NCI-H226 (cell line): ENCODE results near the gene C1orf167.

Experiments used
- DNase-seq: peaks from one replicate; pipeline ENCODE4 v3.0.0-alpha.2; 2015

Gene C1orf167

DNA sequence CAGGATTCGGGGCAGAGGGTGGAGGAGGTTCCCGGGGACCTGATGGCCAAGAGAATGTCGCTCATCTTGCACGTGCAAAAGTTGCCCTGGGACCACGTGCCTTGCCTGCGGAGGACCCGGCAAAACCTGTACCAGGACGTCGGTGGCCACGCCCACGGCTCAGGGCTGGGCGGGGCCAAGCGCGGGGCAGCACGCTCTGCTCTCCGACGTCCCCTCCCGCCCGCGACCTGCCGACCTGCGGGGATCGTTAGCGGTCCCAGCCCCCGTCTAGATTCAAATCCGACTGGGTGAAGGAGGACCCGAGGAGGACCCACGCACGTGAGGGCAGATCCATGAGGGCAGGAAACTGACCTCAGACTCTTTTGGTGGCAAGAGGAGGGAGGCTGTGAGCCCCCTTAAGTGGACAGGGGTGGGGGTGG lies at the start of gene C1orf167:
C1orf167 (plus strand) TSS at position 206 of the 419 bp plus-strand sequence. CDS start 2,208 bp downstream, outside the sequence.
- no peak for DNase-seq

- no peak for DNase-seq
Observed at GRCh38 chr1:11712285-11712684, 49.7 kb upstream of the C1orf167 start.

GRCh38 chr1:11713095-11713494 lies 48.9 kb upstream of the C1orf167 start:
- no peak for DNase-seq

DNA sequence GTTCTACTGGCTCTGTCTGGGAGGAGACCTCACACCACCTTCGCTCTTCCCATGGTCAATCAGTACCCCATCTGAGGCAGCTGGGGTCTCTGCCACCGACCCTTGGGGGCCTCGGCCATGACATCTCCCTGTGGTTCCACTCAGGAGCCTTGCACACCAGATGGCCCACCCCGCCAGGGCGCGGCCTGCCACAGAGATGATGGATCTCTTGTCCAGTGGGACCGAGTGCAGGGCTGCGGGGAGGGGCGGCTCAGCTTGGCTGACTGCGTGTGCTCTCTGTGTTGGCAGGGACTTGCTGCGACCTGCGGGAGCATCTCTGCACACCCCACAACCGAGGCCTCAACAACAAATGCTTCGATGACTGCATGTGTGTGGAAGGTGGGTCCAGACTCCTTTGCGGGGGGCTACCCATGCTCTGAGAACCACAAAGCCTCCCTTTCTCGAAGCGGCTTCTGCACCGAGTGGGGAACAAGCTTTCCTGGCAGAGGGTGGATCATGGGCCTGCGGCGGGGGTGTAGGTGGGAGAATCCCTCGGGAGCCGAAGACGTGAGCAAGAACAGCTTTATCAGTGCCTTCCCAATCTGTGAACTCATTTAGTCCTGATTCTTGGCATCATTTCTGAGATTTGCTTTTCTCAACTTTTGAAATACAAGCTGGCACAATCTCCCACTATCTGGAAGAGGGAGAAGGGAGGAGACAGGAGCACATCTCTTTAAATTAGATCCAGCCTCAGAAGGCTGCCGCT lies 47.0 kb upstream of the C1orf167 start:
- DNase-seq: no peak

- DNase-seq: peak; percentile 7
Observed at GRCh38 chr1:11719313-11720032, 42.5 kb upstream of the C1orf167 start.

- DNase-seq: no peak
Observed at GRCh38 chr1:11720033-11720376, 42.0 kb upstream of the C1orf167 start.

GRCh38 chr1:11720525-11720924 lies 41.5 kb upstream of the C1orf167 start:
- no peak for DNase-seq

- DNase-seq: no peak
Observed at GRCh38 chr1:11721311-11721710, 40.7 kb upstream of the C1orf167 start.

- DNase-seq: no peak
Observed at GRCh38 chr1:11722538-11722937, 39.5 kb upstream of the C1orf167 start.

DNA sequence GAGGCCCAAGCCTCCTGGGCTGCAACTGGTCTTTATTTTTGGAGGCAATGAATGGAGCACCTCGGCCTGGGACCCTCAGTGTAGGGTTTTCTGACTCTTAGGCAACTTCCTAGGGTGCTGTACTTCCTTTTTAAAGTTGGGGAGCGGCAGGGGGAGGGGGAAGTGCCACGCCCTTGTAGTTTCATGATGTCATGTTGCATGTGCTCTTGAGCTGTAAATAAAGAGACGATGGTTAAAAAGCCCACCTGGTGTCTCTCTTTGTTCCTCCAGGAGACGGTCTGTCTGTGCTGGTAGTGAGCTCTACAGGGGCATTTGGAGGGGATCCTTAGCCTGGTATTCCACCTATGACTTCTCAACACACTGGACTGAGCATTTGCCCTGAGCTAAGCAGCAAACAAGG lies 36.4 kb upstream of the C1orf167 start:
- DNase-seq: no peak

- DNase-seq: no peak
Observed at GRCh38 chr1:11727119-11727518, 34.9 kb upstream of the C1orf167 start.

DNA sequence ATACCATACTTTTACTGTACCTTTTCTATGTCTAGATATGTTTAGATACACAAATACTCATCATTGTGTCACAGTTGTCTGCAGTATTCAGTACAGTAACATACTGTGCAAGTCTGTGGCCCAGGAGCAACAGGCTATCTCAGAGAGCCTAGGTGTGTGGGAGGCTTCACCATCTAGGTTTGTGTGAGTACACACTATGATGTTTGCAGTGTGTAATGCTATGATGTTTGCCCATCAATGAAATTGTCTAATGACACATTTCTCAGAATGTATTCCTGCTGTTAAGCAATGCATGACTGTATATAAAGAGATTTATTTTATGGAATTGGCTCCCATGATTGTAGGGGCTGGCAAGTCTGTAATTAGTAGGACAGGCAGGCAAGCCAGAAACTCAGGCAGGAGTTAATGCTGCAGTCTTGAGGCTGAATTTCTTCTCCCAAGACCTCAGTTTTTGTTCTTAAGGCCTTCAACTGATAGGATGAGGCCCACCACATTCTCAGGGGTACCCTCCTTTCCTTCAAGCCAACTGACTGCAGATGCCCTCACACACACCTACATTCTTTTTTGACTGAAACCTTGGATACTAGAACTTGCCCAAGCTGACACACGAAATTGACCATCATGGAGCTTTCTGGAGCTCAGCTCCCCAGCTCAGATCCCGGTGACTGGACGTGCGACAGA lies 33.7 kb upstream of the C1orf167 start:
- DNase-seq: peak; percentile 20

- no peak for DNase-seq
Observed at GRCh38 chr1:11729155-11729497, 32.9 kb upstream of the C1orf167 start.

DNA sequence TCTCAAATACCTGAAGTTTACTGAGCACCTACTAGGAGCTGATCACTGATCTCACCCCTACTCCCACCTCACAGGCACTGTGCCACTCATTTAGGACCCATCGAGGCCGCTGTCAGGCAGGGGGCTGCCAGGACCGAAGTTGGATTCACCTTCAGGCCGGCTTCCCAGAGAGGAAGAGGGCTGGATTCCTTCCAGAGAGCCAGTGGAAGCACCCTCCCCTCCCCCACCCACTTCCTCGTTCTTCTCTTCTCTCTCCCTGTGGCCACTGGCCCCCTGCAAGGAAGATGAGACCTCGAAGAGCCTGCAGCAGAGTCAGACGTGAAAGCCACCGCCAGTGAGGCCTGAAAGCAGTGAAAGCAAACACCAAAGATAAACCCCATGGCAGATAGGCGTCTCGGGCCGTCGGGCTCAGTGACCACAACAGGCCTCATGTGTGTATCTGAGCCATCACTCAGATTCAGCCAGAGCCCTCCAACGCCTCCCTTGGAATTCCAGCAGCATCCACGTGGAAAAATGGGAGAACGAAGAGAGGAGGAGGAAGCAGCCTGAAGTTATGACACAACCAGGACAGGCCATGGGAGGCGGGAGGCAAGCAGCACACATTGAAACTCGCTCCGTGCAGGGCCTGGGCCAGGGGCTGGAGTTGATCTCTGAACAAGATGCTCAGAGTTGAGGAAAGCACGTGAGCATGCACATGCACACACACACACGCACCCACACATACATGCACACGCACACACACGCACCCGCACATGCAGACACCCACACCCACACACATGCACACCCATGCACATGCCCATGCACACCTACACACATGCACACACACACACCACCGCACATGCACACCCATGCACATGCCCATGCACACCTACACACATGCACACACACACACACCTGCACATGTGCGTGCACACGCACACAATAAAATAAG lies 32.2 kb upstream of the C1orf167 start:
- no peak for DNase-seq

DNA sequence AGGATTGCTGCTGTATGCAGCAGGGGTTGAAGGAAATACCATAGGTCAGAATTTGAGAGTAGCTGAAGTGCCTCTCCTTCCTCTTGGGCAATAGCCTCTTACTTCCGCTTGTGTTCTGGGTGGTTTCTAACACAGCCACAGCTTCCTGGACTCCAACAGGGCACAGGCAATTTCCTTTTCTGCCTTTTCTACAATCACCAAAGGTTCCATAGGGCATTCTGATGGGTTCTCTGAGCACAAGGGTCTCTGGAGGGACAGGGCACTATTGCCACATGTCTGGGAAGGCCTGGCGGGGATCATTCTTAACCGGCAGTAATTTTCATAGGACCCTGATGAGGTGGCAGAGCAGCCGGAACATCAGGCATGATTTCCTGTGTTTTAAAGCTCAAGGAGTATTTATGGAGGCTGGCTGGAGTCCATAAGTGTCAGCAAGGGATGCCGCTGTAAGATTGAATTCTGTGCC lies 31.5 kb upstream of the C1orf167 start:
- peak; percentile 41 for DNase-seq

DNA sequence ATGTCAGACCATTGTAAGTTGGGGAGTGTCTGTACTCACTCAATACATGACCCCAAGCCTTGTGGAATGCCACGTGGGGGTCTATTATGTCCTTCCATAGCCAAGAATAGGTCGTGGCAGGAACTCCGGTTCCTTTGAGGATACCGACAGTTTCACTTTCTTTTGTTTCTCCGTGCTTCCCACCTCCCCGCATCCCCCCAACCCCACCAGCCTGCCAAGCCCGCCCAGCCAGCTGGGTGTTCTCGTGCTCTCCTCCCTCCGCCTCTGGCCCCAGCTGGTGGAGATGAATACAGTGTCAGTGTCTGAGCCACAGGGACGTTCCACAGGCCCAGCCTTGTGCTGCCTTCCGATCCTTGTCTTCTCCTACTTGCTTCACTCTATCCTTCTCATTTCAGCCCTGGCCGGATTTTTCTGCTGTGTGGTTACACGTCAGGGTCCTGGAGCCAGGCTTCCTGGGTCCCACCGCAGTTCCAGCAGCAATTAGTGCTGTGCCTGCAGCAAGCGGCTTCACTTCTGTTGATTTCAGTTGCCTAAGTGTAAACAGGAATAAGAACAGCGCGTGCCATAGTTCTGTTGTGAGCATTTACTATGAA lies 30.2 kb upstream of the C1orf167 start:
- DNase-seq: no peak

DNA sequence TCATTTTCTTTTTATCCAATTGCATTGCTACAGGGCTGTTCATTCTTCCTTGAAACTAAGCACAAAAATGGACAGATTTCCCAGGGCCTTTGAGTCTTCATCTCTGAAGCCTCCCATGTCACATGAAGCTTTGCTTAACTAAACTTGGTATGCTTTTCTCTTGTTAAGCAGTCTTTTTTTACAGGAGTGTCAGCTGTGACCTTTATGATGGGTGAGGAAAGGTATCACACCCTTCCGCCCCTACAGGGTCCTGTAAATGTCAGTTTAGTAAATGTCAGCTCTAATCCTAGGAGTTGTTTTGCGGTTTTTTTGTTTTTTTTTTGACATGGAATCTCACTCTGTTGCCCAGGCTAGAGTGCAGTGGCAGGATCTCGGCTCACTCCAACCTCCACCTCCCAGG lies 28.7 kb upstream of the C1orf167 start:
- no peak for DNase-seq

DNA sequence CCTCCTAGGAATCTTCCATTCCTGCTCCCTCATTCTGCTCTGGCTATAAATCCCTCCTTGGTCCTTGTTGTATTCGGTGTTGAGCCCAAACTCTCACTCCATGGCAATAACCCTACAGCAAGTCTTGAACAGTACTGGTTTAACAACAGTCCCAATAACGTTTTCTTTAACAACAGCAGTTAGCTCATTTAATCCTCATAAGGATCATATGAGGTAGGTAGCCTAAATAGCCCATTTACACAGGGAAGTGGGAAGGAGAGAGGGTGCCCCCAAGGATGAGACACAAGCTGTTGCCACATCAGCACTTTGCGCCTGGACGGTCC lies 26.5 kb upstream of the C1orf167 start:
- DNase-seq: no peak

GRCh38 chr1:11735854-11736745 lies 25.9 kb upstream of the C1orf167 start, which contains the start of gene AGTRAP:
TSS of gene AGTRAP (plus strand) at chr1:11736136. CDS start at chr1:11736209, 73 bp downstream.
- peak; percentile 90 for DNase-seq

DNA sequence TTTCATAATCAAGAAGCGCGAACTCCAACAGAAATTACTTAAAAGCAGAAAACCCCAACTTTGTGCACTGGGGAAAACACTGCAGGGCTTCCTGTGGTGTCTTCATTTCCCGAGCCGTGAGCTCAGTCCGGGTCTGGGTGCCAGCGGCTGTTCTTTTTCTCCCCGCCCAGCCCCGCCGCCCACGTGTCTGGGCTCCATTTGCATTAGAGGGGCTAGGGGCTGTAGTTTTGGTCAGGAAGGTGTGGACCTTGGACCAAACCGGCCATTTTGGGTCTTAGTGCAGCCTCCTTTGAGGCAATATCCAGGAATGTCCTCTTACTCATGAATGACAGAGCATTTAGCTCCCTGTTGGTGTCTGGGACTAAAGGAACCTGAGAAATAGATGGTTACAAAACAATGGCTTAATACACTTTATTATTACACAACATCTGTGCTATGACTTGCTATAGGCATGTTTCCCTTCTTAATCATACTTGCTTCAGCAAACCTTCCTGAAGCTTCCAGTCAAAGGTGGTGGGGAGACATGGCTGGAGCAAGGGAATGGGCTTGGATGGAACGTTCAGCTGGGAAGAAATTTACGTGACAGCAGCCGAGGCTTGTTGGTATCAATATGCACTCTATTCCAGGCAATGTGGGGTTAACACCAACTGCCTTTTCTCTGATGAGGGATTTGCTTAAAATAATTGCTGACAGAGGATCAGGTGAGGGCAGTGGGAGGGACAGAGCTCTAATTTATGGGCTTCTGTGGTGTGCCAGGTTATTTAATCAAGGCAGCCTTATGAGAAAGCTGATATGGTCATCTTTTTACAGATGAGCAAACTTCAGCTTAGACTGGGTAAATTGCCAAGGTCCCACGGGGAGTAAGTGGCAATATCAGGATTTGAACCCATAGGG lies 25.0 kb upstream of the C1orf167 start:
- DNase-seq: peak; percentile 78
